ENCODE measurements around the gene TMIE.

TMIE gene

GRCh38 chr3:46685446-46685845 is 15.7 kb upstream of the TMIE start:
- DNase-seq (ENCODE audit: extremely low read depth, low read depth) = no peak
- H3K4me3 ChIP-seq (replicated peaks; ENCODE audit: low read depth, low read length) = no peak overlapping the region
- no peak for TF ChIP-seq CTCF (IDR thresholded peaks at IDR 0.05; ENCODE audit: low read depth, low read length, missing control alignments)

GRCh38 chr3:46690798-46691197 is 10.4 kb upstream of the TMIE start:
- no peak for TF ChIP-seq CTCF (IDR thresholded peaks at IDR 0.05; ENCODE audit: low read depth, low read length, missing control alignments)
- no peak for DNase-seq (ENCODE audit: extremely low read depth, low read depth)
- no peak overlapping the region for H3K4me3 ChIP-seq (replicated peaks; ENCODE audit: low read depth, low read length)

GRCh38 chr3:46692566-46692990 is 8.6 kb upstream of the TMIE start:
- H3K4me3 ChIP-seq (replicated peaks; ENCODE audit: low read depth, low read length) = no peak overlapping the region; the same call in 1 of the 2 replicates
- TF ChIP-seq CTCF (IDR thresholded peaks at IDR 0.05; ENCODE audit: low read depth, low read length, missing control alignments) = no peak
- no peak for DNase-seq (ENCODE audit: extremely low read depth, low read depth)

- H3K4me3 ChIP-seq (replicated peaks; ENCODE audit: low read depth, low read length) = peak within 1 kb of the TSS; percentile 48
- TF ChIP-seq CTCF (IDR thresholded peaks at IDR 0.05; ENCODE audit: low read depth, low read length, missing control alignments) = no peak
- DNase-seq (ENCODE audit: extremely low read depth, low read depth) = no peak
Measured at GRCh38 chr3:46693038-46693891, 7.9 kb upstream of the TMIE start, which contains the start of gene ALS2CL. ALS2CL (minus strand) TSS chr3:46693679; CDS start chr3:46689440, 4,239 bp downstream.

- no peak for TF ChIP-seq CTCF (IDR thresholded peaks at IDR 0.05; ENCODE audit: low read depth, low read length, missing control alignments)
- no peak for DNase-seq (ENCODE audit: extremely low read depth, low read depth)
- H3K4me3 ChIP-seq (replicated peaks; ENCODE audit: low read depth, low read length) = peak overlapping the region; percentile 48; the same call in 1 of the 2 replicates
Measured at GRCh38 chr3:46693892-46694226, 7.3 kb upstream of the TMIE start.

- TF ChIP-seq CTCF (IDR thresholded peaks at IDR 0.05; ENCODE audit: low read depth, low read length, missing control alignments) = no peak
- no peak for DNase-seq (ENCODE audit: extremely low read depth, low read depth)
- H3K4me3 ChIP-seq (replicated peaks; ENCODE audit: low read depth, low read length) = no peak overlapping the region
Measured at GRCh38 chr3:46694520-46694919, 6.7 kb upstream of the TMIE start.

Data from HFF-Myc (cell line).